Measurements from ENCODE around the gene CEP350.

The CEP350 gene

DNA sequence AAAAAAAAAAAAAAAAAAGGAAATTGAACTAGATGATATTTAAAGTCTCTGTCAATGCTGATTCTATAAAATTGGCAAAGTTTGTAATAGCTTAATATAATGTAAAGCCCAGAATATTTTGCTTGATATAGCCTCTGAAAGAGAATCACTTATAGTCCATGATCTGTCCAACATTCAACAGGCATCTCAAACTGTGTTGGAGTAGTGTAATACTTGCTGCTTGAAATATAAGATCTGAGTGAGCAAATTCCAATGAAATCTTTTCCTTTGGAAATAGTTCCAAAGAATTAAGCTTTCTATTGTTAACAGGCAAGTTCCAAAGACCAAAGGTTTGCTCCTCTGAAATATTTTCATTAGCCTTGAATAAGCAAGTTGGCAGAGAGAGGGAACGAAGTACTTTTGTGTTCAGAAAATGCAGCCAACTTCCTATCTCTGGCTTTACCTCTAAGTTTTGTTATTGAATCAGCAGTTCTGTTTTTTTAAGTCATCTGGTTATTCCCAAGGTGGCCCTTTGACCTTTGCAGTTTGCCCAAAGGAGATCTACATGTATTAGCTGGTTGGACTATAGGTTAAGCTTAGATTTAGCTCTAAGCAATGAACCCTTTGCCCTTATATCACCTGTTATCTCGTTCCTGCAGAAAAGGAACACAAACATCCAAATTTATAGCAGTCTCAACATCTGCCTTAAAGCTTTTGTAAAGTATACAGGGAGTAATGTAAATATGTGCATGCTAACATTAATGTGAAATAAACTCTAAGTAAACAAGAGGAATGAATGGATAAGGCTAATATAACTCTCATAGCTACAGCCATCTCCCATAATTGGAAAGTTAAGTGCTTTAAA, 24.4 kb upstream of the CEP350 start:
- Histone ChIP-seq H2AFZ (ENCODE audit: low read depth) (no peak overlapping the region), H3K27me3 (ENCODE audit: insufficient read depth, low read depth) (no peaks in the 10 kb centered on the region), H4K20me1 (ENCODE audit: insufficient read depth) (no peaks in the 10 kb centered on the region), H3K4me1 (ENCODE audit: low read depth, poor library complexity, severe bottlenecking) (no peaks in the 10 kb centered on the region), H3K4me3 (IDR thresholded peaks at IDR 0.05; ENCODE audit: insufficient read depth, low read depth, low read length) (no peak overlapping the region), H3K4me2 (no peak overlapping the region), H3K36me3 (ENCODE audit: insufficient read depth) (no peaks in the 10 kb centered on the region), H3K79me2 (ENCODE audit: insufficient read depth, low read depth) (no peaks in the 10 kb centered on the region), H3K27ac (no peak overlapping the region), H3K9ac (no peak overlapping the region)
- TF ChIP-seq, protein P1, sequence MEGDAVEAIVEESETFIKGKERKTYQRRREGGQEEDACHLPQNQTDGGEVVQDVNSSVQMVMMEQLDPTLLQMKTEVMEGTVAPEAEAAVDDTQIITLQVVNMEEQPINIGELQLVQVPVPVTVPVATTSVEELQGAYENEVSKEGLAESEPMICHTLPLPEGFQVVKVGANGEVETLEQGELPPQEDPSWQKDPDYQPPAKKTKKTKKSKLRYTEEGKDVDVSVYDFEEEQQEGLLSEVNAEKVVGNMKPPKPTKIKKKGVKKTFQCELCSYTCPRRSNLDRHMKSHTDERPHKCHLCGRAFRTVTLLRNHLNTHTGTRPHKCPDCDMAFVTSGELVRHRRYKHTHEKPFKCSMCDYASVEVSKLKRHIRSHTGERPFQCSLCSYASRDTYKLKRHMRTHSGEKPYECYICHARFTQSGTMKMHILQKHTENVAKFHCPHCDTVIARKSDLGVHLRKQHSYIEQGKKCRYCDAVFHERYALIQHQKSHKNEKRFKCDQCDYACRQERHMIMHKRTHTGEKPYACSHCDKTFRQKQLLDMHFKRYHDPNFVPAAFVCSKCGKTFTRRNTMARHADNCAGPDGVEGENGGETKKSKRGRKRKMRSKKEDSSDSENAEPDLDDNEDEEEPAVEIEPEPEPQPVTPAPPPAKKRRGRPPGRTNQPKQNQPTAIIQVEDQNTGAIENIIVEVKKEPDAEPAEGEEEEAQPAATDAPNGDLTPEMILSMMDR (conservative IDR thresholded peaks at IDR 0.05; ENCODE audit: low read depth, low read length): no peak

DNA sequence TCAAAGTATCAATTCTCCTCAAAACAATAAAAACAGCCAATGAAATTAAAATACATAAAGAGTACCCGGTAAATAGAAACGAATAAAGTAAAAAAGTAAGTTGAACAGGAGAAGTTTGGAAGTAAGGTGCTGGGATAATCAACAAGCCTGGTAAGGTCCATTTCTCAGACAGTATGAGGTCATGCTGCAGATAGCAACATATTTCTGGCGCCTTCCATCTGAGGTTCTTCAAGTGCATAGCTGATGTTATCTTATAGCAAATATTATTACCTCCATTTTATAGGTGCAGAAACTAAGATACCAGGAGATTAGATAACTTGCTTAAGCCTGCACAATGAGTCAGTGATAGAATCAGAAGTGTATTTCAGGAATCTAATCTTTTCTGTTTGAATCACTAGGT, 23.7 kb upstream of the CEP350 start:
- no peak overlapping the region for H3K9ac ChIP-seq
- no peak overlapping the region for H3K27ac ChIP-seq
- H3K4me3 ChIP-seq (IDR thresholded peaks at IDR 0.05; ENCODE audit: insufficient read depth, low read depth, low read length): no peak overlapping the region
- H4K20me1 ChIP-seq (ENCODE audit: insufficient read depth): no peaks in the 10 kb centered on the region
- H3K4me1 ChIP-seq (ENCODE audit: low read depth, poor library complexity, severe bottlenecking): no peaks in the 10 kb centered on the region
- TF ChIP-seq, protein P1 (conservative IDR thresholded peaks at IDR 0.05; ENCODE audit: low read depth, low read length): no peak
- H3K79me2 ChIP-seq (ENCODE audit: insufficient read depth, low read depth): no peaks in the 10 kb centered on the region
- H3K27me3 ChIP-seq (ENCODE audit: insufficient read depth, low read depth): no peaks in the 10 kb centered on the region
- no peak overlapping the region for H2AFZ ChIP-seq (ENCODE audit: low read depth)
- H3K4me2 ChIP-seq: no peak overlapping the region
- H3K36me3 ChIP-seq (ENCODE audit: insufficient read depth): no peaks in the 10 kb centered on the region

DNA sequence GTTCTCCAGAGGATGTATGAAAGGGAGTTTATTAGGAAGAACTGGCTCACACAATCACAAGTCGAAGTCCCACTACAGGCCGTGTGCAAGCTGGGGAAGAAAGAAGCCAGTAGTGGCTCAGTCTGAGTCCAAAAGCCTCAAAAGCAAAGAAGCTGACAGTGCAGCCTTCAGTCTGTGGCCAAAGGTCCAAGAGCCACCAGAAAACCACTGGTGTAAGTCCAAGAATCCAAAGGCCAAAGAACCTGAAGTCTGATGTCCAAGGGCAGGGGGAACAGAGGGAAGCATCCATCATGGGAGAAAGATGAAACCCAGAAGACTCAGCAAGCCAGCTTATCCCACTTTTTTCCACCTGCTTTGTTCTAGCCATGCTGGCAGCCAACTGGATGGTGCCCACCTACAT, 21.4 kb upstream of the CEP350 start:
- Histone ChIP-seq H3K27ac (no peak overlapping the region), H3K79me2 (ENCODE audit: insufficient read depth, low read depth) (no peaks in the 10 kb centered on the region), H3K27me3 (ENCODE audit: insufficient read depth, low read depth) (no peaks in the 10 kb centered on the region), H3K4me3 (IDR thresholded peaks at IDR 0.05; ENCODE audit: insufficient read depth, low read depth, low read length) (no peak overlapping the region), H2AFZ (ENCODE audit: low read depth) (no peak overlapping the region), H3K9ac (no peak overlapping the region), H3K36me3 (ENCODE audit: insufficient read depth) (no peaks in the 10 kb centered on the region), H4K20me1 (ENCODE audit: insufficient read depth) (no peaks in the 10 kb centered on the region), H3K4me2 (no peak overlapping the region), H3K4me1 (ENCODE audit: low read depth, poor library complexity, severe bottlenecking) (no peaks in the 10 kb centered on the region)
- TF ChIP-seq, protein P1 (conservative IDR thresholded peaks at IDR 0.05; ENCODE audit: low read depth, low read length): no peak

DNA sequence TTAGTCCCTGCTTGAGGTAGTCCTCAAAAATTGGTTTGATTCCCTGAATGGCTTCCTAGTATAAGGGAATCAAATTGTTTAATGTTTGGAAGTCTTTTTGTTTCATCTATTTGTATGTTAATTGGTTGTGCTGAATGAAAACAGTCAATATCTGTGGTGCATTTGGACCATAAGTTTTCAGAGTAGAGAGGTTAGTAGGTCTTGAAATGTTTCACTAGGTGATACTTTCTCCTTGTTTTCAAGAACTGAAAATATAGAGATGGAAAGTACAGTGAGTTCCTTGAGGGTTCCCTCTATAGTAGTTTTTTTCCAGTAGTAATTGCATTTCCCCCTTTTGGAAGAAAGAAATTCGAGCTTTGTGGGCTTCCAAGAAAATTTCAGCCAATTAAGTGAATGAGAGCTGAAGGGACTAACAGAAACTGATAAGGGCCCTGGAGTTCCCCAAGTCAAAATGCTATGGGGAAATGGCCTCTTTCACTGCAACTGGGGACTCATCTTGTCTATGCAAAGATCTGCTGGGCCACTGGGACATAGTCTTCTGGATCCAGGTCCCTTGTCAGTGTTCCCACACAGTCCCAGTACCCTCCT, 18.6 kb upstream of the CEP350 start:
- no peaks in the 10 kb centered on the region for H4K20me1 ChIP-seq (ENCODE audit: insufficient read depth)
- H3K27ac ChIP-seq: no peak overlapping the region
- no peaks in the 10 kb centered on the region for H3K27me3 ChIP-seq (ENCODE audit: insufficient read depth, low read depth)
- no peaks in the 10 kb centered on the region for H3K36me3 ChIP-seq (ENCODE audit: insufficient read depth)
- H3K9ac ChIP-seq: no peak overlapping the region
- H3K79me2 ChIP-seq (ENCODE audit: insufficient read depth, low read depth): no peaks in the 10 kb centered on the region
- H3K4me3 ChIP-seq (IDR thresholded peaks at IDR 0.05; ENCODE audit: insufficient read depth, low read depth, low read length): no peak overlapping the region
- no peak overlapping the region for H2AFZ ChIP-seq (ENCODE audit: low read depth)
- TF ChIP-seq, protein P1 (conservative IDR thresholded peaks at IDR 0.05; ENCODE audit: low read depth, low read length): no peak
- no peaks in the 10 kb centered on the region for H3K4me1 ChIP-seq (ENCODE audit: low read depth, poor library complexity, severe bottlenecking)
- H3K4me2 ChIP-seq: no peak overlapping the region

Data from KMS-11 (cell line).